H1 (cell line): ENCODE data around the gene SORCS3. TPM values are rescaled to one million over a fixed set of nuclear protein-coding genes. Genes with fewer than 3 reads are reported as not detected.

ENCODE experiments used
- CTCF ChIA-PET: fragments of 300-600 bp; sonication (Branson Sonifier 250); formaldehyde crosslinking; loops from one replicate; lab custom pipeline; 2021; ENCODE audit not compliant: partially characterized antibody; lab: Charles Lee
- POLR2A ChIA-PET: fragments of 300-600 bp; sonication (Branson Sonifier 250); formaldehyde crosslinking; loops from one replicate; lab custom pipeline; 2021; ENCODE audit warnings: inconsistent platforms; ENCODE audit not compliant: partially characterized antibody; lab: Charles Lee
- DNase-seq, 2 experiments: peaks; one replicate each; pipeline versions ENCODE4 v3.0.0 to v3.0.0-alpha.2; 2010 to 2022; ENCODE audit warnings: low spot score in 2 of 2, low read depth in 1 of 2, mixed read lengths in 1 of 2
- FAIRE-seq: peaks from 2 replicates; lab custom pipeline; 2011; peaks lifted over from hg19 to GRCh38; lab: Jason Lieb, UNC
- H2AFZ ChIP-seq: 2 replicates; pipeline ENCODE4 v1.8.1; 2012; ENCODE audit warnings: low read length, inconsistent platforms
- H2AK5ac ChIP-seq: 2 replicates; pipeline ENCODE4 v1.6.1; 2013; ENCODE audit warnings: low read depth, low read length
- H2BK120ac ChIP-seq: replicated peaks from 2 replicates; pipeline ENCODE3; 2013; ENCODE audit warnings: low read depth, low read length, inconsistent platforms
- H2BK12ac ChIP-seq: 2 replicates; pipeline ENCODE4 v1.6.1; 2013; ENCODE audit warnings: low read depth, low read length
- H2BK15ac ChIP-seq: 2 replicates; pipeline ENCODE4 v1.6.1; 2013; ENCODE audit warnings: low read length
- H2BK20ac ChIP-seq: 2 replicates; pipeline ENCODE4 v1.6.1; 2013; ENCODE audit warnings: low read length
- H2BK5ac ChIP-seq: 2 replicates; pipeline ENCODE4 v1.6.1; 2013; ENCODE audit warnings: low read depth, low read length
- H3K14ac ChIP-seq: 2 replicates; pipeline ENCODE4 v1.6.1; 2013; ENCODE audit warnings: inconsistent platforms; ENCODE audit not compliant: insufficient read length
- H3K18ac ChIP-seq: 2 replicates; pipeline ENCODE4 v1.6.1; 2013; ENCODE audit warnings: low read length; ENCODE audit errors: extremely low read depth
- H3K23ac ChIP-seq: 2 replicates; pipeline ENCODE4 v1.6.1; 2013; ENCODE audit warnings: inconsistent platforms; ENCODE audit not compliant: insufficient read length
- H3K23me2 ChIP-seq: 2 replicates; pipeline ENCODE4 v1.6.1; 2013; ENCODE audit warnings: low read depth, low read length
- H3K27ac ChIP-seq: 2 replicates; pipeline ENCODE4 v1.6.1; 2011; ENCODE audit warnings: low read depth, low read length, inconsistent platforms
- H3K27me3 ChIP-seq, 4 experiments: replicated peaks in 1 of 4; 1 replicate in 1 of 4; 2 replicates in 3 of 4; pipeline versions ENCODE4 v1.6.1 to v1.8.1; 2011 to 2013; ENCODE audit warnings: low read length in 3 of 4, mild to moderate bottlenecking in 3 of 4, inconsistent platforms in 2 of 4, mixed read lengths in 2 of 4, moderate library complexity in 1 of 4; ENCODE audit not compliant: control insufficient read depth in 3 of 4, insufficient read depth in 3 of 4; ENCODE audit errors: extremely low read depth in 1 of 4
- H3K36me3 ChIP-seq, 4 experiments: 2 replicates each; pipeline versions ENCODE4 v1.6.1 to v1.8.1; 2011 to 2013; ENCODE audit warnings: mild to moderate bottlenecking in 4 of 4, low read length in 3 of 4, moderate library complexity in 2 of 4, control low read depth in 1 of 4, inconsistent platforms in 1 of 4; ENCODE audit not compliant: insufficient read depth in 4 of 4, control insufficient read depth in 2 of 4
- H3K4ac ChIP-seq: replicated peaks from 2 replicates; pipeline ENCODE3; 2013; ENCODE audit warnings: low read length, low read depth, mixed read lengths, inconsistent platforms; ENCODE audit not compliant: insufficient read length
- H3K4me1 ChIP-seq, 4 experiments: replicated peaks in 1 of 4; 1 replicate in 1 of 4; 2 replicates in 3 of 4; pipeline versions ENCODE4 v1.6.1 to v1.8.1; 2011 to 2013; ENCODE audit warnings: low read length in 3 of 4, inconsistent platforms in 2 of 4, mixed read lengths in 1 of 4; ENCODE audit not compliant: insufficient read depth in 4 of 4, control insufficient read depth in 3 of 4
- H3K4me2 ChIP-seq, 2 experiments: 2 replicates each; pipeline versions ENCODE4 v1.6.1 to v1.8.1; 2011 to 2013; ENCODE audit warnings: low read depth in 2 of 2, low read length in 2 of 2, control low read depth in 1 of 2, inconsistent platforms in 1 of 2, mild to moderate bottlenecking in 1 of 2; ENCODE audit not compliant: insufficient read depth in 1 of 2
- H3K4me3 ChIP-seq, 4 experiments: fragments of 200-600, 300-600 bp in 1 of 4; sonication (generic), shearing (Covaris generic), sonication (Bioruptor Twin) in 1 of 4; 2 replicates each; pipeline versions ENCODE4 v1.5.1 to v1.8.1; 2011 to 2016; ENCODE audit warnings: low read length in 4 of 4, low read depth in 3 of 4, control low read depth in 2 of 4, inconsistent platforms in 2 of 4, mild to moderate bottlenecking in 2 of 4, mixed read lengths in 1 of 4, moderate library complexity in 1 of 4; ENCODE audit not compliant: insufficient read depth in 2 of 4; ENCODE audit errors: extremely low read depth in 1 of 4
- H3K56ac ChIP-seq: replicated peaks from 2 replicates; pipeline ENCODE3; 2013; ENCODE audit warnings: low read depth, mild to moderate bottlenecking, mixed read lengths, low read length, inconsistent platforms; ENCODE audit not compliant: insufficient read length
- H3K79me1 ChIP-seq: 2 replicates; pipeline ENCODE4 v1.6.1; 2013; ENCODE audit warnings: low read depth, low read length, control low read depth
- H3K79me2 ChIP-seq, 2 experiments: 2 replicates each; pipeline versions ENCODE4 v1.6.1 to v1.8.1; 2012 to 2013; ENCODE audit warnings: low read length in 2 of 2, mild to moderate bottlenecking in 2 of 2, inconsistent platforms in 1 of 2; ENCODE audit not compliant: insufficient read depth in 2 of 2, control insufficient read depth in 1 of 2
- H3K9ac ChIP-seq, 4 experiments: replicated peaks in 1 of 4; 1 replicate in 1 of 4; 2 replicates in 3 of 4; pipeline versions ENCODE4 v1.6.1 to v1.8.1; 2011 to 2013; ENCODE audit warnings: low read depth in 3 of 4, low read length in 3 of 4, control low read depth in 2 of 4, mild to moderate bottlenecking in 2 of 4, moderate library complexity in 2 of 4, inconsistent platforms in 1 of 4; ENCODE audit errors: extremely low read depth in 1 of 4
- H3K9me3 ChIP-seq, 2 experiments: 2 replicates each; pipeline versions ENCODE4 v1.6.1 to v1.8.1; 2012 to 2013; ENCODE audit warnings: mild to moderate bottlenecking in 2 of 2, moderate library complexity in 2 of 2, control low read depth in 1 of 2, inconsistent platforms in 1 of 2, low read depth in 1 of 2, low read length in 1 of 2, mixed read lengths in 1 of 2; ENCODE audit not compliant: insufficient read depth in 2 of 2
- H4K20me1 ChIP-seq, 2 experiments: replicated peaks in 1 of 2; 2 replicates each; pipeline versions ENCODE3 to v1.8.1; 2011 to 2013; ENCODE audit warnings: inconsistent platforms in 2 of 2, low read length in 2 of 2, mild to moderate bottlenecking in 1 of 2; ENCODE audit not compliant: insufficient read depth in 2 of 2, control insufficient read depth in 1 of 2
- H4K5ac ChIP-seq: 2 replicates; pipeline ENCODE4 v1.6.1; 2013; ENCODE audit warnings: low read length, low read depth, mixed read lengths, inconsistent platforms; ENCODE audit not compliant: insufficient read length
- H4K8ac ChIP-seq: 2 replicates; pipeline ENCODE4 v1.8.0; 2013; ENCODE audit warnings: mild to moderate bottlenecking, moderate library complexity, low read length, inconsistent platforms; ENCODE audit not compliant: insufficient read depth; ENCODE audit errors: extremely low read depth
- H4K91ac ChIP-seq: replicated peaks from 2 replicates; pipeline ENCODE3; 2013; ENCODE audit warnings: low read length, mixed read lengths, inconsistent platforms; ENCODE audit not compliant: insufficient read length
- RAD21 ChIP-seq, 2 experiments: IDR thresholded peaks in 1 of 2; conservative IDR thresholded peaks in 1 of 2; 2 replicates each; pipeline ENCODE4 v1.6.1; 2011; ENCODE audit warnings: low read depth in 2 of 2, low read length in 2 of 2, improper control_type of control experiment in 1 of 2, inconsistent platforms in 1 of 2, mild to moderate bottlenecking in 1 of 2, moderate library complexity in 1 of 2
- SP4 ChIP-seq: IDR thresholded peaks from 2 replicates; pipeline ENCODE4 v1.6.1; 2012; ENCODE audit warnings: low read length, inconsistent platforms
- polyA plus RNA-seq, 7 experiments: library from polyadenylated mRNA; depleted of rRNA in 3 of 7; stranded (reverse) in 5 of 7; unstranded in 2 of 7; fragments of >200 nt in 5 of 7; fragments of 200-250 nt in 2 of 7; gene quantifications; 1 replicate in 5 of 7; 2 replicates in 1 of 7; 4 replicates in 1 of 7; pipeline versions ENCODE4 v1.2.1 to v1.2.3, GENCODE V29; 2011 to 2013; ENCODE audit warnings: missing spikeins in 2 of 7, mixed read lengths in 2 of 7
- total RNA-seq: library from RNA; stranded (reverse); fragmentation: NEBNext Ultra II Directional; extraction: Animal tissue kit (Norgen Biotek cat#: 25700); gene quantifications from 2 replicates; pipeline ENCODE4 v1.2.1, GENCODE V29; 2021

Gene SORCS3
- total and polyA plus RNA-seq, 2 of the 8 experiments (the other 6 are each of a cell fraction or from before 2014, with no cell fraction given), result 0.26 to 0.88 TPM

- H3K36me3 ChIP-seq, result no peaks in the 10 kb centered on the region
- H2BK5ac ChIP-seq, result no peak overlapping the region
- no peak overlapping the region for H3K4me2 ChIP-seq
- H2BK20ac ChIP-seq, result no peak overlapping the region
- H4K91ac ChIP-seq, result no peak overlapping the region
- no peak overlapping the region for H2AK5ac ChIP-seq
- H3K56ac ChIP-seq, result no peak overlapping the region
- no peak overlapping the region for H4K5ac ChIP-seq
- H3K23ac ChIP-seq, result no peak overlapping the region
- 0 out of 2 replicates have a peak, but pooled peaks cover 2% of the 10 kb centered on the region for H3K23me2 ChIP-seq
- H2BK120ac ChIP-seq, result no peak overlapping the region
- H3K14ac ChIP-seq, result no peak overlapping the region
- FAIRE-seq (no peak), DNase-seq (no peak)
- H3K4me1 ChIP-seq, result no peaks in the 10 kb centered on the region
- no peak overlapping the region for H3K27ac ChIP-seq
- H2AFZ ChIP-seq, result no peak overlapping the region
- no peaks in the 10 kb centered on the region for H3K79me2 ChIP-seq
- ChIA-PET POLR2A (no interaction called here), CTCF (interaction anchor here (0.8 to 0.9 kb wide), 2 partner anchors 12 kb away, joined by 3 to 4 read pairs; no protein-coding TSS in a partner anchor)
- no peak overlapping the region for H3K4me3 ChIP-seq
- no peak overlapping the region for H2BK15ac ChIP-seq
- H3K79me1 ChIP-seq, result no peaks in the 10 kb centered on the region
- no peaks in the 10 kb centered on the region for H3K9me3 ChIP-seq
- no peak overlapping the region for H3K18ac ChIP-seq
- H3K4ac ChIP-seq, result no peak overlapping the region
- H2BK12ac ChIP-seq, result no peak overlapping the region
- H3K9ac ChIP-seq, result no peak overlapping the region
- H3K27me3 ChIP-seq, result no peaks in the 10 kb centered on the region
- no peak overlapping the region for H4K8ac ChIP-seq
- no peaks in the 10 kb centered on the region for H4K20me1 ChIP-seq
- TF ChIP-seq RAD21 (IDR thresholded peaks at IDR 0.05 in 1 of 2, conservative IDR thresholded peaks at IDR 0.05 in 1 of 2; ENCODE audit: low read depth in 2 of 2, low read length in 2 of 2) (no peak), SP4 (no peak)
Observed at GRCh38 chr10:105181626-105182025, 540.5 kb downstream of the SORCS3 start.
